GM13977 (cell line): ENCODE measurements around the gene ZNF280D.

Experiments
- DNase-seq: peaks from one replicate; pipeline ENCODE4 v3.0.0; 2012; ENCODE audit warnings: low spot score
- in situ Hi-C: fragments of 300-500 bp; cut with MboI; formaldehyde crosslinking; loops from one replicate; pipeline ENCODE4 v1.12.0; 2022; ENCODE audit warnings: low sequenced_read_pairs, low pct_unique_long_range_greater_than_20kb, mixed read lengths, inconsistent platforms; ENCODE audit not compliant: unreplicated experiment
- TF ChIP-seq, protein P1 (sequence below): IDR thresholded peaks from 2 replicates; pipeline ENCODE4 v1.5.1; 2012; ENCODE audit warnings: mild to moderate bottlenecking, control low read depth; ENCODE audit not compliant: insufficient read depth; ENCODE audit errors: extremely low read depth, missing control alignments

ZNF280D gene

DNA sequence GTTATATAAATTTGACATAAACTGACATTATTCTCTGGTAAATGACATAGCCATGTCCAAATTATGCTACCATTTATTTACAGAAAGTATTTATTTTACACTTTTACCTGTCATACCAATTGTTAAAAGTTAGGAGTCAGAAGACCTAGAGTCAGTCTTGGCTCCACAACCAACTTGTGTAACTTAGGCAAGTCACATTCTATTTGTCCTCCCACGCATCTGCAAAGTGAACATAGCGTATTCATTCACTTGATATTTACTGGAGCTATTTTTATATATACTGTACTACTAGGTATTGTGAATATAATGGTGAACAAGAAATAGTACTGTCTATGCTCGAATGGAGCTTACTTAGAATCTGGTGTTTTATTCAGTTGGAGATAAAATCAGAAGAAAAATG is 78.7 kb downstream of the ZNF280D start:
- no peak for DNase-seq
- in situ Hi-C loops: no loop called here

DNA sequence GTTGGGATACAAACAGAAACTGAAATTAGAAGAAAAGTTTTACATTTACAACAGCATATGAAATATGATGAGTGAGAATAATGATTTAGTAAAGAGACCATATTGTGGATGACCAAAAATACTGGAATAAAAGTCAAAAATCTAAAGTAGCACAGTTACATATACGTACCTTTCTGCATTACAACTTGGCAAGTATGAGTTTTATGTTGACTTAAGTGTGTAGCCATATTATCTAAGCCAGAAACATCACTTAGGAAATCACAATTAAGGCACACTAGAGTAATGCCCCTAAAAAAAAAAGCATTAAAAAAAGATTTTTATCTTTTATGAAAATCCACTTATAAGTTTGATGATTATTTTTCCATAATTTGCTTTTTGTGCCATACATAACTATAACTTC is 79.1 kb downstream of the ZNF280D start:
- DNase-seq: no peak
- TF ChIP-seq, protein P1, sequence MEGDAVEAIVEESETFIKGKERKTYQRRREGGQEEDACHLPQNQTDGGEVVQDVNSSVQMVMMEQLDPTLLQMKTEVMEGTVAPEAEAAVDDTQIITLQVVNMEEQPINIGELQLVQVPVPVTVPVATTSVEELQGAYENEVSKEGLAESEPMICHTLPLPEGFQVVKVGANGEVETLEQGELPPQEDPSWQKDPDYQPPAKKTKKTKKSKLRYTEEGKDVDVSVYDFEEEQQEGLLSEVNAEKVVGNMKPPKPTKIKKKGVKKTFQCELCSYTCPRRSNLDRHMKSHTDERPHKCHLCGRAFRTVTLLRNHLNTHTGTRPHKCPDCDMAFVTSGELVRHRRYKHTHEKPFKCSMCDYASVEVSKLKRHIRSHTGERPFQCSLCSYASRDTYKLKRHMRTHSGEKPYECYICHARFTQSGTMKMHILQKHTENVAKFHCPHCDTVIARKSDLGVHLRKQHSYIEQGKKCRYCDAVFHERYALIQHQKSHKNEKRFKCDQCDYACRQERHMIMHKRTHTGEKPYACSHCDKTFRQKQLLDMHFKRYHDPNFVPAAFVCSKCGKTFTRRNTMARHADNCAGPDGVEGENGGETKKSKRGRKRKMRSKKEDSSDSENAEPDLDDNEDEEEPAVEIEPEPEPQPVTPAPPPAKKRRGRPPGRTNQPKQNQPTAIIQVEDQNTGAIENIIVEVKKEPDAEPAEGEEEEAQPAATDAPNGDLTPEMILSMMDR: no peak
- in situ Hi-C loops: no loop called here

More for the DNA sequence above, 78.7 kb downstream of the ZNF280D start:
- TF ChIP-seq, protein P1: no peak

DNA sequence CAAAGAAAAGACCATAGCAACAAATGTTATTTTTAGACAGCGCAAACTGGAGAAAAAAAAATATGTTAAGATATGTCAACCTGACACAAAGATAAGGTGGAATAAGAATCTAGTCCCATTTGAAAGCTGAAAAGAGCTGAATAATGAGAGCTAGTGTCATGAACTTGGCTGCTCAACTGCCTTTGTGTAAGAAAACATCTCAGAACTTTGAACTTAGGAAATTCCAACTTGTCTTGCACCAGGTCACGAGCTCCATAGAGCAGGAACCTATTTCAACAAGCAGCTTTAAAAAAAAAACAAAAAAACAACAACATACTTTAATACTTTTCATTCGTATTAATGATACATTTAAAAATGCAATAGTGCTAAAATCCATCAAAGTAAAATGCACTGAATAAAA is 79.5 kb downstream of the ZNF280D start:
- TF ChIP-seq, protein P1: no peak
- in situ Hi-C loops: no loop called here
- no peak for DNase-seq

DNA sequence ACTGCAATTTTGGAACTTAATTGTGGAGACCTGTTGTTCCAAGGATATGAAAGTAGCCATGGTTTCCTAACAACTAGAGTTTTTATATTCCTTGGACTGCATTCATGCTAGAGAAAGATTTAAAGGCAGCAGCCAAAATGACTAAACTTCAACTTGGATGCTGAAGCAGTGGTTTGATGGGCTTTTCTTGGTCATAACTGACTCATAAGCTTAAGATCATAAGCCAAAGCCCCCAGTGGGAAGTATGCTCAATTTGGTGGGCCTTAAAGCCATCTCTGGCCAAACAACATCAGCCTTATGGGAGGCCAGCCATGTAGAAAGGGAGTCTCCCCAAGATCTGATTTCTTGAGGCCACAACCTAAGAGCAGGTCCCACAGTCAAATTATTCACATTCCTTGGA is 80.2 kb downstream of the ZNF280D start:
- TF ChIP-seq, protein P1: no peak
- no peak for DNase-seq
- in situ Hi-C loops: no loop called here

DNA sequence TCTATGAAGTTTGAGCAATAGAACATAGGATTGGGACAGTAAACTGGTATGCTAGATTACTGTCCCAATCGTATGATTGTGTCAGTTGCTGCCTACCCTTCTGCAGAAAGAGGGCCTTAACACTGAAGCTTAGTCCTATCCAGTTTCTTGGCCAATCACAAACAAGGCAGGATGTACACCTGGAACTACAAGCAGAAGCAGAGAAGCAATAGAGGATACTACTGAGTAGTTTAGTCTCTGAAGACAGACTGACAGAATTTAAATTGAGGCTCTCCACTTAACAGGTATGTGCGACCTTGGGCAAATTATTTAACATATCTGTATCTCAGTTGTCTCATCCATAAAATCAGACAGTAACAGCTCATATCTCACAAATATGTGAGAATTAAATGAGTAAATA is 85.0 kb downstream of the ZNF280D start:
- in situ Hi-C loops: no loop called here
- DNase-seq: no peak
- TF ChIP-seq, protein P1: no peak

DNA sequence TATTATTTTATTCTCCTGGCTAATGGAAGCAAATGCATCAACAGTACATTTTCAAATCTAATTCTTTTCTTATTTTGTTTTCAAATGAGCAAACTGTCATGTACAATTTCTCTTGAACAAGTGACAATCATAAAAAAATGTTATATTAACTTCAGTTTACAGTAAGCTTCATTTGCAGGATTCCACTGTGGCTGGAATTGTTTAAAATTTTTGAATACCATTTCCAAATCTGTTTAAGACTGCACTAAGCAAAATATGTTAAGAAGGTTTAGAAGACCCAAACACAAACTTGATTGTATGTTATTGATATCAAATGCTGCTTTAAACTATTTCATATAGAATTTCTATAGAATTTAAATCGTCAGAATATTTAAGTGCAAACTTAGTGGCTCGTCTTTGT is 92.8 kb downstream of the ZNF280D start:
- in situ Hi-C loops: no loop called here
- TF ChIP-seq, protein P1: no peak
- DNase-seq: no peak

DNA sequence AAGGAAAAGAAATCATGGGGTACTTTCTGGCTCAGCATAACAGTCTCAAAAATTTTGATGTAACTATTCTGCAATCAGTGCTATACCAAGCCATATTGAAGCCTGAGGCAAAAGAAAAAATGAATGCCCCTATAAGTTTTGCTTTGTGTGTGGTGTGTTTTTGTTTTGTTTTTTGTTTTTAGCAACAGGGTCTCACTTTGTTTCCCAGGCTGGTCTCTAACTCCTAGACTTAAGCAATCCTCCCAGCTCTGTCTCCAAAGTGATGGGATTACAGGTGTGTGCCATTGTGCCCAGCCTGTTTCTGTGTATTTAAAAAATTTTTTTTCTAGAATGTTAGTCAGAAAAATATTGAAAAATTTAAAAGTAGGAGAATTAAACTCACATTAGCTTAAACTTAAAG is 93.2 kb downstream of the ZNF280D start:
- in situ Hi-C loops: no loop called here
- DNase-seq: no peak
- TF ChIP-seq, protein P1: no peak
